Measurements from ENCODE around the gene EEF1AKMT2.
"Not testable (repeated sequence)": the region's sequence is repeated elsewhere in the genome, so short reads cannot be mapped to it uniquely, and the experiment has no call there.

Gene EEF1AKMT2

DNA sequence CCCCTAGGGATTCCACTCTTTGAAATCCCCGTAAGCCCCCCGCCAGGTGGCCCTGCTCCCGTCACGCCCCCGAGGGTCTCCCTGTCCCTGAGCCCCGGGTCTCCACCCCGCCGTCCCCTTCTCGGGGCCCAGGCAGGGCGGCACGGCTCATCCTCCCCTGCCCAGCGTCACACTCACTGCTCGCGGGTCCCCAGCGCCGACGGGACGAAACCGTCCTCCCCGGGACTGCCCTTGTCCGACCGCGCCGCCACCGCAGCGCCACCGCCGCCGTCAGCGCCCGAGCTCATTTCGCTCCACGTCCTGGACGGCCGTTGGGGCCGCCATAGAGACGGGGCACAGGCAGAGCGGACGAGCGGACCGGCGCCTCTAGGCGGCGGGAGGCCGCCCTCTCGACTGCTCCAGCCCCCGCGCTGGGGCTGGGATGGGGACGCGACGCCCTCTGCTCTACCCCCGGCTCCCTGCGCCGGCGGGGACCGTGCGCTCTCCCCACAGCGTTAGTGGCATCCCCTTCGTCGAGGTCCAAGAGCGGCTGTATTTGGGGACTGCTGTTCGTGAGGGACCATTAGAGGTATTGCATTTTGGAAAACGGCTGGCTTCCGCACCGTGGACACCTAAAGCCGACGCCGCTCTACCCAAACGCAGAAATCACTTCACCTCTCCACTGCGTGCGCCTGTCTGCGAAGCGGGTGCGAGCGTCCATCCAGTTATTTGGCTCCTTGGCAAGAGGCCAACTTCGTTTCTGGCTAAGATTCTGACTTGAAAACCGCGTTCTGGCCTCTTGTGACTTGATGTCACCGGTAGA lies at the start of gene EEF1AKMT2:
Gene EEF1AKMT2 (minus strand): TSS at position 341 of the 802 bp plus-strand sequence. CDS start 54 bp downstream, at position 287.
- DNase-seq (ENCODE audit: low read depth): peak; percentile 76

DNA sequence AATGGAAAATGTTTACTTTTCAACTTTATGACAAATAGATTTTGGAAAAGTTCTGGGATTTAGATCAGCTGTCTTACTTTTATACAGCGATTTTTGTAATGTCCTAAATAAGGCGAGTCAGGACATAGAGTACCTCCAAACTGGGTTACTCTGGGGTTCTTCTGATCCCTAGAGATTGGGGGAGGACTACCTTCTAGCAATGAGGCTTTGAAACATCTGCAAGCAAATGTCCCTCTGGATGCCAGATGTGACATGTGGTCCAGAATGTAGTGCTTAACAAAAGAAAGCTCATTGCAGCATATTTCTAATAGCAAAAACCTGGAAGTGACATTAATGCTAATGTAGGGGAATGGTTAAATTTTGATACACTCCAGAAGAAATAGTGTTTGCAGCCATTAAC lies 46.0 kb upstream of the EEF1AKMT2 start:
- no peak for DNase-seq (ENCODE audit: low read depth)

DNA sequence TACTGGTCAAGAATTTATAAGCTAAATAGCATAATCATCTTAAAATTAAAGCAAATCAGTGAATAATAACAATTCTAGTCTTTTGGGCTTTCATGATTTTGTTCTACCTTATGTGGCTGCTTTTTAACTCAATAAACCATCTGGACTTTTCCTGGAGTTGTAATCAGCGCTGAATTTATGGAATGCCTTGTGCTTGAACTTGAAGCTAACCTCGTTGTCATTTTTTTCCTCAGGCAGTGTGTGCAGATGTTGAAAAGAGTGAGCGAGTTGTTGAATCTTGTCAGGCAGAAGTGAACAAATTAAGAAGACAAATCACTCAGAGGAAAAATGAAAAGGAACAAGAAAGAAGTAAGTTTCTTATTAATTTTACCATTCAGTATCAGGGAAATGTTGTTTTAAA lies 39.4 kb upstream of the EEF1AKMT2 start:
- DNase-seq (ENCODE audit: low read depth): no peak

DNA sequence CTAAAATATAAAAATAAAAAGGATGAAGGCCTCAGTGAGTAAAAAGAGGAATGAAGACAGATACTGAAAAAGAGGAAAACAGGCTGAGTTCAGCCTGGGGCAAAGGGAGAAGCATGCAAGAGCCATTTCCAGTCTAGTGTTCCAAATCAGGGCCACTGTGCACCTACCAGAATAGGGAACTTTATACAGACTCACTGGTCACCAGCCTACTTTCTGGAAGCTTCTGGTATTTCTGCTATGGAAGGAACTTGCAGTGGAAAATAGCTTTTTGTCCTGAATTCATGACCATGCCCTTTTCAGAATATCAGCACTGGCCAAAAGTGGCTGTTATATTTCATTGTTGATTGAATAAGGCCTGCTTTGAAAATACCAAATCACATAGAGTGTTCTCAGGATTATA lies 38.8 kb upstream of the EEF1AKMT2 start:
- no peak for DNase-seq (ENCODE audit: low read depth)

DNA sequence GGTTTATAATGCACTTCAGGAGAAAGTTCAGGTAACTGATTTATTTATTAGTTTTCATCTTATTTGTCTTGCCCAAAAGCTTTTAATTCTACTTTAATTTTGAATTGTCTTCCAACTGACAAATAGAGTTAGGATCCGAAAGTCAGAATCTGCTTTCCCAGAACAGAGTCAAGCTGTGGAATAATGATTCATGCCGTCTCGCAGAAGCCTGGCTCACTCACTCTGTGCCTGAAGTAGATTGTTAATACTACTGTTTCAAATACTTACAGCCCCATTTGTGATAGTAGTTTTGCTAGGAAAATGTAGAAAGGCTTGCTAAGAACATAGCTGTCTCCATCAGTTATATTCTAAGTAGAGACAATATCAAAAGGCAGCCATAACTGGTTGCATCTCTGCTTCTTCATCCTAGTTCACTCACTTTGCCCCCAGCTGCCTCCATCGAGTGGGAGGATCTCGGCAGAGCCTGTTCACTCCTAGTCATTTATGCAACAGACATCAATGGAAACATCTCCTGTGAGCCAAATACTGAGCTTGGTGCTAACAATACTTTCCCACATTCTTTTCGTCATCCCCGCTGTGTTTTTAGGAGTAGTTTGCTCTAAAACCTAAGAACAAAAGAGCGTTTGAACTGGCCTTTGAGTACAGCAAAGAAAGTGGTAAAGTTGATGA lies 37.9 kb upstream of the EEF1AKMT2 start:
- DNase-seq (ENCODE audit: low read depth): no peak

DNA sequence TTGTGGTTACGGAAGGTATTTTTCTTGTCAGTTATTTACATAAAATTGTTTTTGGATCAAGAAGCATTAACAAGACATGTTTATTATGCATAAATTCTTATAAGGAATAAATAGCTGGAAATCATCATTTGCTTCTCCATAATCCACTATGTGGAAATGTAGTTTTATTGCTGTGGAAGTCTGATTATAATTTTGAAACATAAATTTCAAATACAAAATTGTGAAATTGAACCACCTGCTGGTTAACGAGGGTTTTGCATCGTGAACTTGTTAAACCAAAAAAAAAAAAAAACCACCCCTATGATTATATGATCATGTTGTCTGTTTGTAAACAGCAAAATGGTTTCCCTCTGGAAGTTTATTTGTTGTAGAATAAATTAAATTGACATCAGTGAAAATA lies 35.8 kb upstream of the EEF1AKMT2 start:
- DNase-seq (ENCODE audit: low read depth): no peak

DNA sequence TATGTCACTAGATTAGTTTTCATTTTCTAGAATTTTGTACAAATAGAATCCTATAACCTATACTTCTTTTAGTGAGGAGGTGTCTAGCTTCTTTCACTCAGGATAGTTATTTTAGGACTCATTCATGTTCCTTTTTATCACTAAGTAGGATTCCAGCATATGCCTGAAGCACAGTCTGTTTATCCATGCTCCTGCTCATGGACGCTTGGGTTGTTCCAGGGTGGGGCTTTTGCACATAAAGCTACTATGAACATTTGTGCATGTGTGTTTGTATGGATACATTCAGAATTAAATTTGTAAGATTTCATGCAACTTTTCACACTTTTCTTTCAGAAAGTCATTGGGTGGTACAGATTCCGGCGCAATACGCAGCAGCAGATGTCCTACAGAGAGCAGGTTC lies 34.6 kb upstream of the EEF1AKMT2 start:
- no peak for DNase-seq (ENCODE audit: low read depth)

DNA sequence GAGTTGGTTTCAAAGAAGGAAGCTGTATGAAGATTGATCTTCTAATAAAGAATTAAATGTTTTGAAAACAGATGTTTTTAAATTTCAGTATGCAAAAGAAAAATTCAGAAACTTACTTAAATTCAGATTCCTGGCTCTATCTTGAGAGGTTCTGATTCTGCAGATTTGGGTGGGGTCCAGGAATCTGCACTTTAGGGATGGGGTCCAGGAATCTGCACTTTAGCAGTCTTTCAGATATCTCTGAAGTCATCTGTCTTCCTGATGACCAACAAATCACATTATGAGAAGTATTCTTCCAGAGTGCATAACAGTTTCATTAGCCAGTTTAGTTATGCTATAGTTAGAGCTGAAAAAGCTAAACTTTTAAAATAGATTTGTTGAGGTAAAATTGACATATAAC lies 34.0 kb upstream of the EEF1AKMT2 start:
- DNase-seq (ENCODE audit: low read depth): no peak

DNA sequence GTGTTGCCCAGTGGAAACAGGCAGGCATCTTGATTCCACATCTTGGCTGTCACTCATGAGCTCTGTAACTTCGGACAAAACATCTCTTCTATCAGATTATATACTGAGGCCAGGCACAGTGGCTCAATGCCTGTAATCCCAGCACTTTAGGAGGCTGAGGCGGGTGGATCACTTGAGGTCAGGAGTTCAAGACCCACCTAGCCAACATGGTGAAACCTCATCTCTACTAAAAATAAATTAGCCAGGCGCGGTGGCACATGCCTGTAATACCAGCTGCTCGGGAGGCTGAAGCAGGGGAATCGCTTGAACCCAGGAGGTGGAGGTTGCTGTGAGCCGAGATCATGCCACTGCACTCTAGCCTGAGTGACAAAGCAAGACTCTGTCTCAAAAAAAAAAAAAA lies 33.2 kb upstream of the EEF1AKMT2 start:
- not testable (repeated sequence) for DNase-seq (ENCODE audit: low read depth)

DNA sequence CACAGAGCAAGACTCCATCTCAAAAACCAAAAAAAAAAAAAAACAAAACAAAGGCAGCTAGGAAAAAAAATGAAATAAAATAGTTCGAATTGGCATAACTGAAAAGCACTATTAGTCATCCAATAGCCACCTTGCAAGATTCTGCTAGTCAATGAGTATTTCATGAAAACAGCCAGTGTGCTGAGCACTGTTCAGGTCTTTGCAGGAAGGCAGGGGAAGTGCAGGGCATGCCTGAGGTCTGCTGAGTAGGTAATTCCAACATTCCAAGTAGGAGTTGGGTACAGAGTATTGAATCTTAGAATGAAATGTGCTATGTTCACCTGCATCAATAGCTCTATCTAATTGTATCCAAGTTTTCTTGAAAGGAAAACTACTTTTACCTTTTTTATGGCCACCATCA lies 32.8 kb upstream of the EEF1AKMT2 start:
- DNase-seq (ENCODE audit: low read depth): no peak

DNA sequence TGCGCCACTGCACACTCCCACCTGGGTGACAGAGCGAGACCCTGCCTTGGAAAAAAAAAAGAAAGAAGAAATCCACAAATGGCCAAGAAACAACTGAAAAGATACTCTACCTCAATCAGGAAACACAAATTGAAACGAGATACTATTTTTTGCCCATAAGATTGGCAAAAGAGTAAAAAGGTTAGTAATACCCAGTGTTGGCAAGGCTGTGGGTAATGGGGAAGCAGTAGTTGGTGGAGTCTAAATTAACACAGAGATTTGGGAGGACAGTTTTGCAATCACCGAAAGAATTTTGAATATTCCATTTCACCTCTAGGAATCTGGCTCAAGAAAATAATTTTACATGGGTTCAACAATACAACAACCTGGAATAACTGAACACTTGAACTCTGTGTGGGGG lies 29.8 kb upstream of the EEF1AKMT2 start:
- no peak for DNase-seq (ENCODE audit: low read depth)

DNA sequence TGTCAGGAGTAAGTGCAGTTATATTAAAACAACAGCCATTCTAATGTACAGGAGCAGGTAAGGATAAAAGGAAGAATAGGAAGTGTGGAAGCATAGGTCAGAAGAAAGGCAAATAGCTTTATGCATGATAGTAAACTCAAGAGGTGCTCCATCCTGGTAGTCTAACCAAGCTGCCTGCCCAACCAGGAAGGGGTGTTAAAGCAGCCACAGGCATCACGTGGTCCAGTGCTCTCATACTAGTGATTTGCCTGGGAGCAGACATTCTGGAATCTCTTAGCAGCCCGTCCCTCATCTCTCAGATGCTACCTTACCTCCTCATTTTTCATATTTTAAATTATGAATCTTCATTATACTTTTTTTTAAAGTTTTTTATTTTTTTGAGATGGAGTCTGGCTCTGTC lies 28.4 kb upstream of the EEF1AKMT2 start:
- no peak for DNase-seq (ENCODE audit: low read depth)

DNA sequence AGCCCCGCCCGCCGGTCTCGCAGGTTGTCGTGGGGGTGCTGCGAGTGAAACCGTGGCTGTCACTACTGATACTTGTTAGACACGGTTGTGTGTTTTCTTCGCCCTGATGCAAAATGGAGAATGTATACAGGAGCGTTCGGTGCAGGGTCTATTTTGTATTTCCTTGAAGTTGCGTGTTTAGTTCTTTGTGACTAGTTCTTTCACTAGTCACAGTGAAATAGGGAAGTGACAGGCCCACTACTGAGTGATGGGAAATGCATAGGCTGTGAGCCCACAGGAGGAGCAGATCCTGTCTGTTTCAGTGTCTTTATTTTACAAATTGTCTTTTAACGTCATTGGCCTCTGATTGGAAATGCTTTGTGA lies 10.6 kb upstream of the EEF1AKMT2 start:
- no peak for DNase-seq (ENCODE audit: low read depth)

DNA sequence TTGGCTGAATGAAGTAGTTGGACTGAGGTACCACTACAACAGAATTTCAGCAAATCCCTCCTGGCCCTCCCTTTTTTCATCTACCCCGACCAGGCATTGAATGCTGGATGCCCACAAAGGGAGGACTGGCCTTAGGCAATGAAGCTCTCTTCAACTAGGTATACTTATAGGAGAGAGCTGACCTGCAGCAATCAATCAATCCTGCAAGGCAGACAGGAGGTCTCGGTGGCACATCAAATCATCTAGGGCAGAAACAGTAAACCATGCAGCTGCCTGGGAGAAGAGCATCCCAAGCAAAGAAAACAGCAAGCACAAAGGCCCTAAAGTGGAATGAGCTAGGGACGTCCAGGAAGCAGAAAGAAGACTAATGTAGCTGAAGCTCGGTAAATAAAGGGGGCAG lies 7.5 kb upstream of the EEF1AKMT2 start:
- no peak for DNase-seq (ENCODE audit: low read depth)

DNA sequence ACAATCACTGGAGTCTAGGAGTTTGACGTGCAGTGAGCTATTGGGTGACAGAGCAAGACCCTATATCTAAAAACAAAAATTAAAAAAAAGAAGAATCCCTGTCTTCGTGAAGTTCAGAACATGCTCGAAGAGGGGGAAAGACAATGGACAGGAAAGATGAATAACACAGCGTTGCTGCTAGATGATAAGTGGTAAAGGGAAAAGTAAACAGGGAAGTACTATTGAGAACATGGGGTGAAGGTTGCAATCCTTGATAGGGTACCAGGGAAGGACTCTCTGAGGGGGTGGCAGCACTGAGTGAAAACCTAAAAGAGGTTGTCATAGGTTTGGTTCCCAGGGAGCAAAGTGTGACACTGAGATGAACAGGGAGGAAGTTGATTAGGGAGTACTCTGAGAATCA lies 7.1 kb upstream of the EEF1AKMT2 start:
- no peak for DNase-seq (ENCODE audit: low read depth)

DNA sequence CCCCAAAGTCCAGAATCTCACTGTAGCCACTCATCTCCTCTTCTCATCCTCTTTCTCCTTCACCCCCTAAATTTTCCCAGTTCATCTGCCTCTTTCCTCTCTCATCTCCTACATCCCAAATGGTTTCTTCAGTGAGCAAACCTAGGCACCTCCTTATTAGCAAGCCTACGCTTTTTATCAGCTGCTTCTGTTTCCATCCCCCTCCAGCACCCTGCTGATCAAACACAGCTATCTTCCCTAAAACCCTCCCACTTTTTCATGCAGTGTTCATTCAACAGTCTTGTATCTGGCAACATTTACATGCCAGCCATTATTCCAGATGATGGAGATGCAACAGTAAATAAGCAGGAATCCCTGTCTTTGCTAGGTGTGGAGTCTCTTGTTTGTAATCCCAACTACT lies 6.7 kb upstream of the EEF1AKMT2 start:
- no peak for DNase-seq (ENCODE audit: low read depth)

DNA sequence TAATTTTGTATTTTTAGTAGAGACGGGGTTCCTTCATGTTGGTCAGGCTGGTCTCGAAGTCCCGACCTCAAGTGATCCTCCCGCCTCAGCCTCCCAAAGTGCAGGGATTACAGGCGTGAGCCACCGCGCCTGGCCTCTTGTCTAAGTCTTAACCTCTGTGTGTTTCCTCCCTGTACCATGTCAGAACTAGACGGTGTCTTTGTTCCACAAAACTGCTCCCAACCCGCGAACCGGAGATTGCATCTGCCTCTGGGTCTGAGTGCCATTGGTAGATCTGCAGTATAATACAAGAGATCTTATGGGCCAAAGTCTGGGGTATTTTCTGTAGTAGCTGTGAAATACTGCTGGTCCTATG lies 1.3 kb upstream of the EEF1AKMT2 start:
- DNase-seq (ENCODE audit: low read depth): no peak

DNA sequence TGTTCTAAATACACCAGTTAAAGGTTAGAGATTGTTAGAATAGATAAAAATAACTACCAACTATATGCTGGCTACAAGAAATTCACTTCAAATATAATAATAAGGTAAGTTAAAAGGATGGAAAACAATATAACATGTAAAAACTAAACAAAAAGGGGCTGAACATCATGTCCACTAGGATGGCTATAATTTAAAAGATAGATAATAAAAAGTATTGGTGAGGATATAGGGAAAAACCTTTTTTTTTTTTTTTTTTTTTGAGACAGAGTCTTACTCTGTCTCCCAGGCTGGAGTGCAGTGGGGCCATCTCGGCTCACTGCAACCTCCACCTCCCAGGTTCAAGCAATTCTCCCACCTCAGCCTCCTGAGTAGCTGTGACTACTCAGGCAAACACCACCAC lies 8.8 kb downstream of the EEF1AKMT2 start:
- not testable (repeated sequence) for DNase-seq (ENCODE audit: low read depth)

DNA sequence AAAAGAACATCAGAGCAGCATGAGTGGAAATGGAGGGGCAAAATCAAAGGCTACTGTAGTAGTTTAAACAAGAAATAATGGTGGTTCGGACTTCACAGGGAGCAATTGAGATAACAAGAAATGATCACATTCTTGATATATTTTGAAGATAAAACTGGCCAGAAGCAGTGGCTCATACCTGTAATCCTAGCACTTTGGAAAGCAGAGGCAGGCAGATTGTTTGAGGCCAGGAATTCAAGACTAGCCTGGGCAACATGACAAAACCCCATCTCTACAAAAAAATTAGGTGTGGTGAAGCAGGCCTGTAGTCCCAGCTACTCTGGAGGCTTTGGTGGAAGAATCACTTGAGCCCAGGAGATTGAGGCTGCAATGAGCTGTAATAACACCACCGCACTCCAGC lies 22.9 kb downstream of the EEF1AKMT2 start:
- no peak for DNase-seq (ENCODE audit: low read depth)

DNA sequence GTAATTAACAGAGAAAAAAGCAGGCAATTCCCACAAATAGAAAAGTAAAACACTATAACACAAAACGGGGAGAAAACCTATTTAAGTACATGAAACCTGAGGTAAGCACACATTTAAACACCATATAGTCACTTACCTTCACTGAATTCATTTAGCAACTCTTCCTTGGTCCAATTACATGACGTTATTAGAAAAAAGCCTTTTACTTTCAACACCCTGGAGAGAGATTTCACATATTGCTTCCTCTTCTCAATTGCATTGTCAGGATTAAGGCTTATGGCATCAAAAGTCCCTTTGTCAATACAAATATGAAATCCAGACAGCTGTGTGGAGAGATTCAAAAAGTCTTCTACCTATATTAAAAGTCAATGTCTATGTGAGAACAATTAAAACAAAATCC lies 26.4 kb downstream of the EEF1AKMT2 start:
- no peak for DNase-seq (ENCODE audit: low read depth)

DNA sequence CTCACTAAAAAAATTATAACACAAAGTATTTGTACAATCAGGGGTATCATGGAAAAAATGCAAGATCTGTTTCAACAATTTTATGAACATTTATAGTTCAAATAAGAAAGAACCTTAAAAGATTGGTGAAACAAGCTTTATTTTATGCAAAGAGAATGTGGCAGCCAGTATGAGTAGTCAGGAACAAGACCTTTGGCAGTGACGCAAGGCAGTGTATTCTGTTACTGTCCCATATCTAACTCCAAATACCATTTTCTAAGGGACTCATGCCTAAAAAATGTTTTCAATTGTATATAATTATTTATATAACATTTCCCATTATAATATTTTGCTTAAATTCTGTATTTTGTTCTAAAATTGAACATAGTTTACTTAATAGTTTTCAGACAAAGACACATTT lies 28.4 kb downstream of the EEF1AKMT2 start:
- no peak for DNase-seq (ENCODE audit: low read depth)

DNA sequence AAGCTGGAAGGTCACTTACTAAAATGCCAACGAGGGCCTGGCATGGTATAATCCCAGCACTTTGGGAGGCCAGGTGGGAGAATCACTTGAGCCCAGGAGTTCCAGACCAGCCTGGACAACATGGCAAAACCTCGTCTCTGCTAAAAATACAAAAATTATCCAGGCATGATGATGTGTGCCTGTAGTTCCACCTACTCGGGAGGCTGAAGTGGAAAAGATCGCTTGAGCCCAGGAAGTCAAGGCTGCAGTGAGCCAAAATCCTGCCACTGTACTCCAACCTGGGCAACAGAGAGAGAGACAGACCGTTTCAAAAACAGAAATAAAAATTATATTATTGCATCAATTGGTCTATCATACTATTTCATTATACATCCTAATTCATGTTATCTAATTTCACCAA lies 29.4 kb downstream of the EEF1AKMT2 start:
- no peak for DNase-seq (ENCODE audit: low read depth)

DNA sequence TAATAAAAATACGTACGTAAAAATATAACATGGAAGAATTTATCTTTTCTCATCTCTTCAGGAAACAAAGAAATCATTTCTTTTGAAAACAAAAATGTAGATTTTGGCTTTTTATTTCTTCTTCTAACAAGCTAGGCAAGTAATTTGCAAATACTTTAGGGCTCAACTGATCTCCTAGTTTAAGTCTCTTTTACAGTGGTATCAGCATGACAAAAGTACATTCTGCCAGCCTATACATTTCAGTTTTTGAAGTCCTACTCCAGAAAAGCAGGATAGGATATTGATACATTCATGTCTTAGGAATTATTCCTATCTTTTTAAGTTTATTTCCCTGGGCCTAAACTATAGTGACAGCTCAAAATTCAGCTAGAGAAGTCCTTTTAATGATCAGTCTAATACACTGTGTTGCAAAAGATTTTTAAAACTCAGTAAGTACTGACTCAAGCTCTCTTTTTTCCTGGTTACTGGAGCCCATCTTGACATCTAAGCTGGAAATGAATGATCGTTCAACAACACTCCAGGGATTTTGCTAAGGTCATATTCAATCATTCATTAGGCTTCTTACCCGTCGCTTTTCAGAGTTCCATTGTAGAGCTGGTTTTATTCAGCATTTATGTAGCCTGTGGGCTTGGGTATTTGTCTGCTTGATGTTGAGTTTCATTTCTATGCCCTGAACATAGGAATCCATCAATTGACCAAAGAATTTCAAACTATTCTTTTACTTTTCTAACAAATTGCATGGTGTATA lies 35.4 kb downstream of the EEF1AKMT2 start:
- no peak for DNase-seq (ENCODE audit: low read depth)

Data from activated gamma-delta T cell treated with anti-CD3 and anti-CD28 coated beads, Interleukin-2, amount 50 U/mL, for 16 hours (primary cell).